HepG2 (cell line): ENCODE data around the gene CSDE1. TPM values are rescaled to one million over a fixed set of nuclear protein-coding genes. Genes with fewer than 3 reads are reported as not detected.

Experiments
- ATAC-seq: fragments of 200-7000 bp; cut with Tn5 transposase; 3 replicates; pipeline ENCODE4 v1.9.1; 2020; ENCODE audit warnings: mild to moderate bottlenecking, moderate library complexity
- BruUV-seq: library from RNA; stranded (reverse); fragments of 400-500 nt; replicated peaks from 2 replicates; lab custom pipeline; 2021; lab: Mats Ljungman, UMichigan
- CTCF ChIA-PET: fragments of 300-600 bp; formaldehyde crosslinking; extraction: SDS; loops from one replicate; lab custom pipeline; 2021; ENCODE audit warnings: low total read pairs, inconsistent platforms, low intra/inter-chr PET ratio; lab: Yijun Ruan, JAX
- POLR2A ChIA-PET: fragments of 350-600 bp; sonication (Branson Sonifier 250); formaldehyde crosslinking; loops from one replicate; lab custom pipeline; 2020; ENCODE audit warnings: antibody characterized with exemption, inconsistent platforms; lab: Yijun Ruan, JAX
- DNase-seq: peaks from one replicate; pipeline ENCODE4 v3.0.0-alpha.2; 2015; ENCODE audit warnings: low spot score
- FAIRE-seq: peaks from 3 replicates; lab custom pipeline; 2011; peaks lifted over from hg19 to GRCh38; lab: Jason Lieb, UNC
- H2AFZ ChIP-seq: one replicate; pipeline ENCODE4 v1.6.1; 2011; ENCODE audit warnings: low read length, inconsistent platforms
- H3K27ac ChIP-seq: fragments of 300-600 bp; 3 replicates; pipeline ENCODE4 v1.8.0; 2011; ENCODE audit warnings: mixed run types, mild to moderate bottlenecking, mixed read lengths, low read length, inconsistent platforms; ENCODE audit not compliant: insufficient read depth; ENCODE audit errors: extremely low read length
- H3K27me3 ChIP-seq, 2 experiments: fragments of 200-600 bp in 1 of 2; 2 replicates in 1 of 2; 3 replicates in 1 of 2; pipeline versions ENCODE4 v1.6.0 to v1.8.0; 2011; ENCODE audit warnings: low read length in 2 of 2, mild to moderate bottlenecking in 2 of 2, moderate library complexity in 2 of 2, inconsistent platforms in 1 of 2; ENCODE audit not compliant: insufficient read depth in 2 of 2, control insufficient read depth in 1 of 2
- H3K36me3 ChIP-seq, 2 experiments: fragments of 200-600 bp in 1 of 2; replicated peaks in 1 of 2; 2 replicates in 1 of 2; 3 replicates in 1 of 2; pipeline versions ENCODE4 v1.5.1 to v1.8.0; 2011; ENCODE audit warnings: low read length in 2 of 2, inconsistent platforms in 1 of 2; ENCODE audit not compliant: insufficient read depth in 2 of 2, control insufficient read depth in 1 of 2
- H3K4me1 ChIP-seq: 2 replicates; pipeline ENCODE4 v1.5.1; 2012; ENCODE audit warnings: low read length, inconsistent platforms; ENCODE audit not compliant: insufficient read depth
- H3K4me2 ChIP-seq: 2 replicates; pipeline ENCODE4 v1.6.0; 2011; ENCODE audit warnings: low read depth, low read length, inconsistent platforms
- H3K4me3 ChIP-seq, 3 experiments: fragments of 200-600 bp in 1 of 3; sonication (generic), shearing (Covaris generic) in 1 of 3; replicated peaks in 1 of 3; 2 replicates each; pipeline ENCODE4 v1.5.1; 2011 to 2016; ENCODE audit warnings: low read length in 3 of 3, inconsistent platforms in 2 of 3, low read depth in 2 of 3, mild to moderate bottlenecking in 2 of 3, control low read depth in 1 of 3, mixed read lengths in 1 of 3; ENCODE audit not compliant: insufficient read depth in 1 of 3
- H3K79me2 ChIP-seq: one replicate; pipeline ENCODE4 v1.6.1; 2011; ENCODE audit warnings: low read length, inconsistent platforms; ENCODE audit not compliant: insufficient read depth
- H3K9ac ChIP-seq: 2 replicates; pipeline ENCODE4 v1.6.0; 2011; ENCODE audit warnings: mild to moderate bottlenecking, low read depth, low read length, inconsistent platforms; ENCODE audit not compliant: insufficient read depth
- H3K9me3 ChIP-seq: 2 replicates; pipeline ENCODE4 v1.5.1; 2012; ENCODE audit warnings: mild to moderate bottlenecking, low read length
- H4K20me1 ChIP-seq: 2 replicates; pipeline ENCODE4 v1.6.0; 2011; ENCODE audit warnings: inconsistent platforms, mild to moderate bottlenecking, low read length, moderate library complexity; ENCODE audit not compliant: insufficient read depth
- ATRX ChIP-seq: sonication (generic); formaldehyde crosslinking; IDR thresholded peaks from 2 replicates; pipeline ENCODE4 v1.4.0; 2020; ENCODE audit warnings: missing genetic modification reagents, borderline replicate concordance
- CC2D1A ChIP-seq: sonication (generic); formaldehyde crosslinking; IDR thresholded peaks from 2 replicates; pipeline ENCODE4 v1.8.1; 2023; ENCODE audit warnings: mild to moderate bottlenecking, missing genetic modification reagents
- EEA1 ChIP-seq: sonication (generic); formaldehyde crosslinking; IDR thresholded peaks from 2 replicates; pipeline ENCODE4 v1.5.1; 2020; ENCODE audit warnings: mild to moderate bottlenecking, missing genetic modification reagents, borderline replicate concordance
- FOXO1 ChIP-seq: sonication (generic); formaldehyde crosslinking; IDR thresholded peaks from 2 replicates; pipeline ENCODE4 v1.4.0; 2020; ENCODE audit warnings: missing genetic modification reagents
- HNRNPL ChIP-seq: fragments of 200-400 bp; formaldehyde crosslinking; IDR thresholded peaks from 2 replicates; pipeline ENCODE4 v1.6.1; 2017; ENCODE audit warnings: mild to moderate bottlenecking, low read depth, low read length
- HOXA7 ChIP-seq: sonication (generic); formaldehyde crosslinking; IDR thresholded peaks from 2 replicates; pipeline ENCODE4 v1.8.1; 2022; ENCODE audit warnings: mild to moderate bottlenecking, missing genetic modification reagents, moderate library complexity
- MYNN ChIP-seq: sonication (generic); formaldehyde crosslinking; IDR thresholded peaks from 2 replicates; pipeline ENCODE4 v1.4.0; 2020; ENCODE audit warnings: mild to moderate bottlenecking, low read depth, missing genetic modification reagents
- REPIN1 ChIP-seq: sonication (generic); formaldehyde crosslinking; IDR thresholded peaks from 2 replicates; pipeline ENCODE4 v1.8.0; 2022; ENCODE audit warnings: missing genetic modification reagents, low read depth, mild to moderate bottlenecking, borderline replicate concordance
- ZNF564 ChIP-seq: sonication (generic); formaldehyde crosslinking; IDR thresholded peaks from 2 replicates; pipeline ENCODE4 v1.8.1; 2023; ENCODE audit warnings: mild to moderate bottlenecking, missing genetic modification reagents
- ZNF747 ChIP-seq: sonication (generic); formaldehyde crosslinking; IDR thresholded peaks from 2 replicates; pipeline ENCODE4 v1.8.1; 2023; ENCODE audit warnings: missing genetic modification reagents, mild to moderate bottlenecking, borderline replicate concordance
- WGBS: methylation state at CpG from one replicate; pipeline ENCODE4 v1.1.6; 2017; ENCODE audit warnings: low lambda C conversion rate; 5-methylcytosine and 5-hydroxymethylcytosine counted together
- in situ Hi-C: cut with HindIII; loops from 2 replicates; pipeline ENCODE4 v1.10.0; 2017; ENCODE audit warnings: low pct_unique_long_range_greater_than_20kb; ENCODE audit not compliant: extremely low pct_ligation_motif_present
- intact Hi-C: fragments of 100-400 bp; cut with micrococcal nuclease; formaldehyde crosslinking; loops from one replicate; pipeline ENCODE4 v1.10.0; 2022; ENCODE audit not compliant: unreplicated experiment
- polyA plus RNA-seq, 8 experiments: library from polyadenylated mRNA; depleted of rRNA in 3 of 8; stranded (reverse) in 7 of 8; unstranded in 1 of 8; fragments of >200 nt; fragmentation: Illumina TruSeq in 4 of 8; extraction: Trizol in 4 of 8; gene quantifications; 2 replicates each; pipeline versions ENCODE4 v1.2.1 to v1.2.3, GENCODE V29; 2011 to 2016; ENCODE audit warnings: low read depth in 4 of 8, missing spikeins in 1 of 8, mixed read lengths in 1 of 8; ENCODE audit not compliant: insufficient read depth in 1 of 8
- total RNA-seq, 5 experiments: library from RNA; depleted of rRNA; stranded (reverse); fragments of >200 nt; fragmentation: Illumina TruSeq; extraction: Trizol; gene quantifications; 2 replicates each; pipeline ENCODE4 v1.2.3, GENCODE V29; 2016; ENCODE audit warnings: low read depth in 1 of 5
- TF ChIP-seq, protein P1 (sequence below): sonication (generic); formaldehyde crosslinking; IDR thresholded peaks from 2 replicates; pipeline ENCODE4 v1.8.0; 2022; ENCODE audit warnings: mild to moderate bottlenecking, missing genetic modification reagents
- TF ChIP-seq, protein P2 (sequence below): sonication (generic); formaldehyde crosslinking; conservative IDR thresholded peaks from 2 replicates; pipeline ENCODE4 v1.8.0; 2022; ENCODE audit warnings: missing genetic modification reagents
- TF ChIP-seq, protein P3 (sequence below): sonication (generic); formaldehyde crosslinking; IDR thresholded peaks from 2 replicates; pipeline ENCODE4 v1.4.0; 2020; ENCODE audit warnings: missing genetic modification reagents, low read depth, mild to moderate bottlenecking, borderline replicate concordance
- TF ChIP-seq, protein P4 (sequence below): sonication (generic); formaldehyde crosslinking; conservative IDR thresholded peaks from 2 replicates; pipeline ENCODE4 v1.8.0; 2022; ENCODE audit warnings: low read depth, missing genetic modification reagents
- TF ChIP-seq, protein P5 (sequence below): sonication (generic); formaldehyde crosslinking; IDR thresholded peaks from 2 replicates; pipeline ENCODE4 v1.8.1; 2022; ENCODE audit warnings: mild to moderate bottlenecking, missing genetic modification reagents

CSDE1 gene
- total and polyA plus RNA-seq, 2 of the 13 experiments (the other 11 are each of a cell fraction or from before 2014, with no cell fraction given), result 150 to 313 TPM

DNA sequence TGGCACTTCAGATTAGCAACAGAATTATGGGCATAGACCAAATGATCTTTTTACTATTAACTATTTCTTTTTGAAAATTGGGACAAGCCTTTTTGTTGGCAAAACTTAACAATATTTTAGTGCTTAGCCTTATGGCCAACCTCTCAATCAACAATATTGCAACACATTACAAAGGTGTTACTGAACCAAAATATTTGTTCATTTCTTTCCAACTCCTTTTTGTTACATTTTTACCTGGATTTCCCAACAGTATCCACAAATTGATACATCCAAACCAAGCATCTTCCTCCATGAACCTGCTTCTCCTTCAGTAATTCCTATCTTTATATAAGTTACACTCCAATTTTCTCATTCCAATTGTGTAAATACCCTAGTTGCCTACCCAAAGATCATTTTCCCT is 61.0 kb downstream of the CSDE1 start (continued):
- TF ChIP-seq, protein P1, sequence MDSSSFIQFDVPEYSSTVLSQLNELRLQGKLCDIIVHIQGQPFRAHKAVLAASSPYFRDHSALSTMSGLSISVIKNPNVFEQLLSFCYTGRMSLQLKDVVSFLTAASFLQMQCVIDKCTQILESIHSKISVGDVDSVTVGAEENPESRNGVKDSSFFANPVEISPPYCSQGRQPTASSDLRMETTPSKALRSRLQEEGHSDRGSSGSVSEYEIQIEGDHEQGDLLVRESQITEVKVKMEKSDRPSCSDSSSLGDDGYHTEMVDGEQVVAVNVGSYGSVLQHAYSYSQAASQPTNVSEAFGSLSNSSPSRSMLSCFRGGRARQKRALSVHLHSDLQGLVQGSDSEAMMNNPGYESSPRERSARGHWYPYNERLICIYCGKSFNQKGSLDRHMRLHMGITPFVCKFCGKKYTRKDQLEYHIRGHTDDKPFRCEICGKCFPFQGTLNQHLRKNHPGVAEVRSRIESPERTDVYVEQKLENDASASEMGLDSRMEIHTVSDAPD, result no peak
- no peak for TF ChIP-seq ZNF747 (CRISPR knock-in tag)
- TF ChIP-seq, protein P2, sequence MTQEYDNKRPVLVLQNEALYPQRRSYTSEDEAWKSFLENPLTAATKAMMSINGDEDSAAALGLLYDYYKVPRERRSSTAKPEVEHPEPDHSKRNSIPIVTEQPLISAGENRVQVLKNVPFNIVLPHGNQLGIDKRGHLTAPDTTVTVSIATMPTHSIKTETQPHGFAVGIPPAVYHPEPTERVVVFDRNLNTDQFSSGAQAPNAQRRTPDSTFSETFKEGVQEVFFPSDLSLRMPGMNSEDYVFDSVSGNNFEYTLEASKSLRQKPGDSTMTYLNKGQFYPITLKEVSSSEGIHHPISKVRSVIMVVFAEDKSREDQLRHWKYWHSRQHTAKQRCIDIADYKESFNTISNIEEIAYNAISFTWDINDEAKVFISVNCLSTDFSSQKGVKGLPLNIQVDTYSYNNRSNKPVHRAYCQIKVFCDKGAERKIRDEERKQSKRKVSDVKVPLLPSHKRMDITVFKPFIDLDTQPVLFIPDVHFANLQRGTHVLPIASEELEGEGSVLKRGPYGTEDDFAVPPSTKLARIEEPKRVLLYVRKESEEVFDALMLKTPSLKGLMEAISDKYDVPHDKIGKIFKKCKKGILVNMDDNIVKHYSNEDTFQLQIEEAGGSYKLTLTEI (CRISPR knock-in tag), result no peak
- no peak for TF ChIP-seq CC2D1A
- TF ChIP-seq REPIN1 (CRISPR knock-in tag), result no peak

DNA sequence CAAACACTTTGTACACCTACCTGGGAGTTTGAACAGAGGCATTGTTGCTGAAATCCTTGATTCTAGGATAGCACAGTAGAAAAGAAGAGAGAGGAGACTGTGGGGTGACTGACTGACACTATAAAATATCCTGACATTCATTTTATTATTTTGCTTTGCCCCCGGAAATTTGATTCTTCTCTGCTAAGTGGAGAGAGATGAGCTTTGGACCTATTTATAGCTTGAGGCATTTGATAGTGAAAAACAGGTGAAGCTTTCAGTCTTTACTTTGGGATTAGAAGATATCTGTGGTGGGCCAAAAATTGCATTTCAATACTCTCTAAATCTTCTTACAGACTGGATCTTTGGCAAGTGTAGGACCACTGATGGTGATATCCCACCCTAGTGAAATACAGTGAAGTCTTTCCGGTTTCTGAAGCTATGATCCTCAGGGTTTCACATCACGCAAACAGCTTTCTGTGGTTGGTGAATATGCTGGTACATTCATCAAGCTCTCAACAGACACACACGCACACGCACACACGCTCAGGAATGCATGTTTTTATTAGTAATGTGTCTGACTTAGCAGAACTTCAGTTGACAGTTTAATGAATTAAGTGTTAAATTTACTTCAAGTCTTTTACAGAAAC is 62.2 kb downstream of the CSDE1 start, which contains the start of gene AMPD1:
AMPD1 (minus strand) TSS at position 117 of the 629 bp plus-strand sequence; CDS start at position 42, 75 bp downstream.
- Histone ChIP-seq H3K4me3 (no peak within 1 kb of the TSS), H2AFZ (no peak within 1 kb of the TSS), H3K27ac (no peak within 1 kb of the TSS), H3K79me2 (no peaks in the 10 kb centered on the region), H3K4me1 (no peaks in the 10 kb centered on the region), H3K9me3 (no peaks in the 10 kb centered on the region), H4K20me1 (no peaks in the 10 kb centered on the region), H3K9ac (no peak within 1 kb of the TSS), H3K4me2 (no peak within 1 kb of the TSS), H3K36me3 (no peaks in the 10 kb centered on the region), H3K27me3 (no peaks in the 10 kb centered on the region)
- BruUV-seq, result no TSS peak
- FAIRE-seq, result no peak
- intact Hi-C loops (no loop called here), in situ Hi-C loops (loop anchor here (25.0 kb wide), 1 partner anchor 333 kb away; no protein-coding TSS in a partner anchor)
- no peak for DNase-seq
- POLR2A ChIA-PET, result no interaction called here
- CTCF ChIA-PET, result no interaction called here
- ATAC-seq, result no peak
- 18% methylated on average over 6 of the region's 6 CpGs for WGBS
- TF ChIP-seq HNRNPL (no peak), EEA1 (no peak), ATRX (CRISPR knock-in tag) (no peak), HOXA7 (no peak), MYNN (CRISPR knock-in tag) (no peak), FOXO1 (CRISPR knock-in tag) (no peak), ZNF564 (CRISPR knock-in tag) (no peak)
- TF ChIP-seq, protein P3, sequence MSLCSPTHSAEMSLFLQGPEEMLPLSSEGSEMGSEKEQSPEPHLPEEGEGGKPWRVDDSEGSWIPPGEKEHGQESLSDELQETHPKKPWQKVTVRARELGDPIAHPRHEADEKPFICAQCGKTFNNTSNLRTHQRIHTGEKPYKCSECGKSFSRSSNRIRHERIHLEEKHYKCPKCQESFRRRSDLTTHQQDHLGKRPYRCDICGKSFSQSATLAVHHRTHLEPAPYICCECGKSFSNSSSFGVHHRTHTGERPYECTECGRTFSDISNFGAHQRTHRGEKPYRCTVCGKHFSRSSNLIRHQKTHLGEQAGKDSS (CRISPR knock-in tag), result no peak
- TF ChIP-seq, protein P4, sequence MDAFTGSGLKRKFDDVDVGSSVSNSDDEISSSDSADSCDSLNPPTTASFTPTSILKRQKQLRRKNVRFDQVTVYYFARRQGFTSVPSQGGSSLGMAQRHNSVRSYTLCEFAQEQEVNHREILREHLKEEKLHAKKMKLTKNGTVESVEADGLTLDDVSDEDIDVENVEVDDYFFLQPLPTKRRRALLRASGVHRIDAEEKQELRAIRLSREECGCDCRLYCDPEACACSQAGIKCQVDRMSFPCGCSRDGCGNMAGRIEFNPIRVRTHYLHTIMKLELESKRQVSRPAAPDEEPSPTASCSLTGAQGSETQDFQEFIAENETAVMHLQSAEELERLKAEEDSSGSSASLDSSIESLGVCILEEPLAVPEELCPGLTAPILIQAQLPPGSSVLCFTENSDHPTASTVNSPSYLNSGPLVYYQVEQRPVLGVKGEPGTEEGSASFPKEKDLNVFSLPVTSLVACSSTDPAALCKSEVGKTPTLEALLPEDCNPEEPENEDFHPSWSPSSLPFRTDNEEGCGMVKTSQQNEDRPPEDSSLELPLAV, result no peak
- TF ChIP-seq, protein P5, sequence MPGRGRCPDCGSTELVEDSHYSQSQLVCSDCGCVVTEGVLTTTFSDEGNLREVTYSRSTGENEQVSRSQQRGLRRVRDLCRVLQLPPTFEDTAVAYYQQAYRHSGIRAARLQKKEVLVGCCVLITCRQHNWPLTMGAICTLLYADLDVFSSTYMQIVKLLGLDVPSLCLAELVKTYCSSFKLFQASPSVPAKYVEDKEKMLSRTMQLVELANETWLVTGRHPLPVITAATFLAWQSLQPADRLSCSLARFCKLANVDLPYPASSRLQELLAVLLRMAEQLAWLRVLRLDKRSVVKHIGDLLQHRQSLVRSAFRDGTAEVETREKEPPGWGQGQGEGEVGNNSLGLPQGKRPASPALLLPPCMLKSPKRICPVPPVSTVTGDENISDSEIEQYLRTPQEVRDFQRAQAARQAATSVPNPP (CRISPR knock-in tag), result no peak
